B cell (primary cell): ENCODE results near the gene SH2D3C.

ENCODE experiments used
- CTCF ChIP-seq: fragments of 200-600 bp; IDR thresholded peaks from one replicate; pipeline ENCODE4 v1.8.0; 2022; ENCODE audit warnings: antibody characterized with exemption, mild to moderate bottlenecking
- EZH2 ChIP-seq: IDR thresholded peaks from 2 replicates; pipeline ENCODE4 v1.6.1; 2012; ENCODE audit warnings: borderline replicate concordance, low read depth, mild to moderate bottlenecking, moderate library complexity, low read length; ENCODE audit not compliant: insufficient read depth, poor library complexity, severe bottlenecking

- TF ChIP-seq CTCF (no peak), EZH2 (no peak)
Observed at GRCh38 chr9:127790094-127790855, 11.8 kb upstream of the SH2D3C start.
